Stimulated activated memory B cell treated with anti-CD40 and anti-IgM and Interleukin-4, amounts not matched to agents 10 μg/mL and 1 μg/mL and 100 μg/mL, for 72 hours (primary cell): ENCODE results near the gene PSMD9.

ENCODE experiments used
- ATAC-seq: fragments of 150-1000 bp; cut with Tn5 transposase; 2 replicates; pipeline ENCODE4 v1.10.0; 2021
- H3K27ac Mint-ChIP-seq: one replicate; pipeline ENCODE4 v1.8.0; 2022; ENCODE audit warnings: mild to moderate bottlenecking, mixed read lengths
- H3K27me3 Mint-ChIP-seq: one replicate; pipeline ENCODE4 v1.8.0; 2022; ENCODE audit warnings: mixed read lengths
- H3K36me3 Mint-ChIP-seq: one replicate; pipeline ENCODE4 v1.8.0; 2022; ENCODE audit warnings: mixed read lengths
- H3K4me1 Mint-ChIP-seq: one replicate; pipeline ENCODE4 v1.8.0; 2022; ENCODE audit warnings: mixed read lengths
- H3K4me3 Mint-ChIP-seq: one replicate; pipeline ENCODE4 v1.8.0; 2022; ENCODE audit warnings: mild to moderate bottlenecking, moderate library complexity, mixed read lengths
- H3K9me3 Mint-ChIP-seq: one replicate; pipeline ENCODE4 v1.8.0; 2022; ENCODE audit warnings: mixed read lengths

Gene PSMD9

GRCh38 chr12:121894633-121895032 is 6.0 kb downstream of the PSMD9 start:
- peaks cover 28% of the 10 kb centered on the region for H3K36me3 Mint-ChIP-seq
- ATAC-seq = no peak
- no peaks in the 10 kb centered on the region for H3K27me3 Mint-ChIP-seq
- no peaks in the 10 kb centered on the region for H3K9me3 Mint-ChIP-seq
- H3K4me1 Mint-ChIP-seq = peaks cover 19% of the 10 kb centered on the region
- H3K27ac Mint-ChIP-seq = peak overlapping the region; percentile 11
- H3K4me3 Mint-ChIP-seq = no peak overlapping the region

GRCh38 chr12:121898287-121898686 is 9.7 kb downstream of the PSMD9 start:
- ATAC-seq = no peak
- Mint-ChIP-seq H3K9me3 (no peaks in the 10 kb centered on the region), H3K36me3 (peaks cover 63% of the 10 kb centered on the region), H3K4me3 (no peak overlapping the region), H3K27me3 (no peaks in the 10 kb centered on the region), H3K27ac (no peak overlapping the region), H3K4me1 (peaks cover 12% of the 10 kb centered on the region)

GRCh38 chr12:121899590-121899989 is 11.0 kb downstream of the PSMD9 start:
- H3K4me1 Mint-ChIP-seq = no peaks in the 10 kb centered on the region
- no peaks in the 10 kb centered on the region for H3K27me3 Mint-ChIP-seq
- ATAC-seq = no peak
- no peak overlapping the region for H3K4me3 Mint-ChIP-seq
- peaks cover 60% of the 10 kb centered on the region for H3K36me3 Mint-ChIP-seq
- no peak overlapping the region for H3K27ac Mint-ChIP-seq
- H3K9me3 Mint-ChIP-seq = no peaks in the 10 kb centered on the region

GRCh38 chr12:121903202-121903601 is 14.6 kb downstream of the PSMD9 start:
- Mint-ChIP-seq H3K4me3 (no peak overlapping the region), H3K27ac (no peak overlapping the region), H3K4me1 (no peaks in the 10 kb centered on the region), H3K9me3 (no peaks in the 10 kb centered on the region), H3K36me3 (peaks cover 70% of the 10 kb centered on the region), H3K27me3 (no peaks in the 10 kb centered on the region)
- no peak for ATAC-seq

GRCh38 chr12:121905746-121906145 is 17.2 kb downstream of the PSMD9 start:
- no peak overlapping the region for H3K4me3 Mint-ChIP-seq
- H3K36me3 Mint-ChIP-seq = peaks cover 70% of the 10 kb centered on the region
- no peaks in the 10 kb centered on the region for H3K9me3 Mint-ChIP-seq
- no peaks in the 10 kb centered on the region for H3K4me1 Mint-ChIP-seq
- no peak overlapping the region for H3K27ac Mint-ChIP-seq
- ATAC-seq = no peak
- no peaks in the 10 kb centered on the region for H3K27me3 Mint-ChIP-seq

- no peaks in the 10 kb centered on the region for H3K27me3 Mint-ChIP-seq
- H3K4me3 Mint-ChIP-seq = no peak overlapping the region
- H3K27ac Mint-ChIP-seq = no peak overlapping the region
- no peaks in the 10 kb centered on the region for H3K9me3 Mint-ChIP-seq
- H3K36me3 Mint-ChIP-seq = peaks cover 51% of the 10 kb centered on the region
- peaks cover 6% of the 10 kb centered on the region for H3K4me1 Mint-ChIP-seq
- no peak for ATAC-seq
These were observed 20.1 kb downstream of the PSMD9 start for GRCh38 chr12:121908702-121909101.

- H3K4me1 Mint-ChIP-seq = peaks cover 6% of the 10 kb centered on the region
- H3K27ac Mint-ChIP-seq = no peak overlapping the region
- H3K4me3 Mint-ChIP-seq = no peak overlapping the region
- H3K36me3 Mint-ChIP-seq = peaks cover 39% of the 10 kb centered on the region
- no peaks in the 10 kb centered on the region for H3K27me3 Mint-ChIP-seq
- no peaks in the 10 kb centered on the region for H3K9me3 Mint-ChIP-seq
- no peak for ATAC-seq
These were observed 23.4 kb downstream of the PSMD9 start for GRCh38 chr12:121911824-121912585.

- Mint-ChIP-seq H3K36me3 (peaks cover 19% of the 10 kb centered on the region), H3K4me3 (no peak overlapping the region), H3K4me1 (peaks cover 20% of the 10 kb centered on the region), H3K27ac (no peak overlapping the region), H3K9me3 (no peaks in the 10 kb centered on the region), H3K27me3 (no peaks in the 10 kb centered on the region)
- ATAC-seq = no peak
These were observed 27.3 kb downstream of the PSMD9 start for GRCh38 chr12:121915841-121916321.

GRCh38 chr12:121916719-121917118 is 28.1 kb downstream of the PSMD9 start:
- peaks cover 20% of the 10 kb centered on the region for H3K4me1 Mint-ChIP-seq
- no peaks in the 10 kb centered on the region for H3K27me3 Mint-ChIP-seq
- H3K9me3 Mint-ChIP-seq = no peaks in the 10 kb centered on the region
- H3K36me3 Mint-ChIP-seq = peaks cover 17% of the 10 kb centered on the region
- ATAC-seq = no peak
- H3K4me3 Mint-ChIP-seq = no peak overlapping the region
- peak overlapping the region; percentile 82 for H3K27ac Mint-ChIP-seq

GRCh38 chr12:121917950-121918678 is 29.5 kb downstream of the PSMD9 start, which contains the start of gene CFAP251:
Gene CFAP251, plus strand, starts transcription at chr12:121918592. Its CDS starts 2,714 bp downstream, at chr12:121921306.
- Mint-ChIP-seq H3K4me3 (peak within 1 kb of the TSS; percentile 87), H3K27me3 (no peaks in the 10 kb centered on the region), H3K27ac (peak within 1 kb of the TSS; percentile 82), H3K4me1 (peaks cover 14% of the 10 kb centered on the region), H3K9me3 (no peaks in the 10 kb centered on the region), H3K36me3 (peaks cover 10% of the 10 kb centered on the region)
- ATAC-seq = peak; percentile 97

GRCh38 chr12:121918679-121919038 is 30.1 kb downstream of the PSMD9 start:
- Mint-ChIP-seq H3K36me3 (peaks cover 10% of the 10 kb centered on the region), H3K4me3 (peak overlapping the region; percentile 87), H3K4me1 (peaks cover 18% of the 10 kb centered on the region), H3K27ac (peak overlapping the region; percentile 82), H3K9me3 (no peaks in the 10 kb centered on the region), H3K27me3 (no peaks in the 10 kb centered on the region)
- ATAC-seq = no peak

GRCh38 chr12:121921066-121921465 is 32.5 kb downstream of the PSMD9 start:
- no peak overlapping the region for H3K4me3 Mint-ChIP-seq
- no peak for ATAC-seq
- peaks cover 10% of the 10 kb centered on the region for H3K36me3 Mint-ChIP-seq
- no peaks in the 10 kb centered on the region for H3K27me3 Mint-ChIP-seq
- peaks cover 21% of the 10 kb centered on the region for H3K4me1 Mint-ChIP-seq
- H3K9me3 Mint-ChIP-seq = no peaks in the 10 kb centered on the region
- no peak overlapping the region for H3K27ac Mint-ChIP-seq

GRCh38 chr12:121925358-121925695 is 36.7 kb downstream of the PSMD9 start:
- Mint-ChIP-seq H3K4me3 (no peak overlapping the region), H3K4me1 (peaks cover 20% of the 10 kb centered on the region), H3K36me3 (no peaks in the 10 kb centered on the region), H3K27me3 (no peaks in the 10 kb centered on the region), H3K9me3 (no peaks in the 10 kb centered on the region), H3K27ac (no peak overlapping the region)
- ATAC-seq = no peak

- no peaks in the 10 kb centered on the region for H3K27me3 Mint-ChIP-seq
- H3K27ac Mint-ChIP-seq = peak overlapping the region; percentile 69
- no peaks in the 10 kb centered on the region for H3K36me3 Mint-ChIP-seq
- H3K4me1 Mint-ChIP-seq = peaks cover 25% of the 10 kb centered on the region
- no peaks in the 10 kb centered on the region for H3K9me3 Mint-ChIP-seq
- H3K4me3 Mint-ChIP-seq = peak overlapping the region; percentile 19
- ATAC-seq = peak; percentile 85
These were observed 38.5 kb downstream of the PSMD9 start for GRCh38 chr12:121926874-121927706.

- ATAC-seq = no peak
- Mint-ChIP-seq H3K27me3 (no peaks in the 10 kb centered on the region), H3K9me3 (no peaks in the 10 kb centered on the region), H3K4me3 (no peak overlapping the region), H3K36me3 (peaks cover 6% of the 10 kb centered on the region), H3K4me1 (peaks cover 25% of the 10 kb centered on the region), H3K27ac (peak overlapping the region; percentile 69)
These were observed 39.2 kb downstream of the PSMD9 start for GRCh38 chr12:121927813-121928212.
